GM21390 (cell line): ENCODE measurements around the gene PMEPA1.

Source experiments
- ATAC-seq: cut with Tn5 transposase; IDR thresholded peaks from one replicate; pipeline ENCODE4 v1.9.1; 2021; ENCODE audit not compliant: unreplicated experiment

The PMEPA1 gene

GRCh38 chr20:57712341-57712740, 2.5 kb upstream of the PMEPA1 start:
- ATAC-seq: no peak

- ATAC-seq: no peak
Observed at GRCh38 chr20:57711826-57712225, 2.0 kb upstream of the PMEPA1 start.

- no peak for ATAC-seq
Observed at GRCh38 chr20:57711311-57711712, 1.5 kb upstream of the PMEPA1 start.

DNA sequence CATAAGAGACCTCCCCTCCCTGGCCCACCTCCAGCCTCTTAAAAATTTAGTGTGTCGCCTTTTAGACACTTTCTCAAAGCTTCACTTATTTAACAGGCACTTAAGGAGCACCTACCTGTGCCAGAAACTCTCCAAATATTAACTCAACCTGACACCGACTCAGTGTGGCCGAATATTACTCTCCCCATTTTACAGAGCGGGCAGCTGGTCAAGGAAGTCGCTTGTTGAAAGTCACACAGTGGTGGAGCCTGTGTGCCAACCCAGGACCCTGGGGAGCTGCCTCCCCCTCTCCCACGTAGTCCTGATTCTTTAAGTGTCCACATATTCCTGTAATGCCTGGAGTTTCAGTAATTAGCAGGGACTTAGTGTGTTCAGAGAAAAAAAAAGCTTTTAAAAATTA, 1.0 kb upstream of the PMEPA1 start:
- no peak for ATAC-seq

DNA sequence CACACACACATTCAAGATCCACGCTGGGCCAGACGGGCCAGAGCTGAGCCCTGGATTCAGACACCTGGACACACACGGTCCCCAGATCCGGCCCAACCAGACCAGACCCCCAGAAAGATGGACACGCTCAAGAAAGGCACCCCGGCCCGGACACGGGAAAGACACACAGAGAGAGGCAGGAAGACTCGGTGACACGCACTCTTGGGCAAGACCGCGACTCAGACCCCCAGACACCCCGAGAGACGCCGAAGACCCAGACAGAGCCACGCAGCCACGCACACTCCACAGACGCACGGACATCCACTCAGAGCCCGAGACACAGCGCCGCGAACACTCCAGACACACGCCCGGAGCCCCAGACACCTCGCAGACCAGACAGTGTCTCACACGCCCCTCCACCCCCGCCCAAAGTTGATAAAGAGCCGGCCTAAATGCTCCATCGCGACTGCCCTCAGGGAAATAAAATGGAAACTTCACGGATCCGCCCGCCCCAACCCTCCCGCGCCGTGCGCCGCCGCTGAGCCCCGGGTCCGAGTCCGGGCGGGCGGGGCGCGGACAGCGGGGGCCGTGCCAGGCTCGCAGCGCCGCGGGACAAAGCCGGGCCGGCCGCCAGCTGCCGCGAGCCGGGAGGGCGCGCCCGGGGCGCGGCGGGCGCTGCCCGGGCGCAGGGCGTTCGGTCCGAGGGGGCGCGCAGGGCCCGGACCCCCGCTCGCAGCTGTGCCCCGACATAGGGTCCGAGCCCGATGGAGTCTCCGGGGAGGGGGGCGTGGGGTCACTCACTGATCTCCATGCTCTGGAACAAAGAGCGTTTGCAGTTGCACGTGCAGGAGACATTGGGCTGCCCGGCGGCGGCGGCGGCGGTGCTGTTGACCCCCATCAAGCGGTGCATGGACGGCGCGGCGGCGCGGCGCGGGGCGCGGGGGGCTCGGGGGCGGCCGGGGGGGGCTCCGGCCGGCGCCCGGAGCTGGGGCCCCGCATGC, 831 bp downstream of the PMEPA1 start:
- no peak for ATAC-seq

- no peak for ATAC-seq
Observed at GRCh38 chr20:57707849-57708693, 1.7 kb downstream of the PMEPA1 start.

DNA sequence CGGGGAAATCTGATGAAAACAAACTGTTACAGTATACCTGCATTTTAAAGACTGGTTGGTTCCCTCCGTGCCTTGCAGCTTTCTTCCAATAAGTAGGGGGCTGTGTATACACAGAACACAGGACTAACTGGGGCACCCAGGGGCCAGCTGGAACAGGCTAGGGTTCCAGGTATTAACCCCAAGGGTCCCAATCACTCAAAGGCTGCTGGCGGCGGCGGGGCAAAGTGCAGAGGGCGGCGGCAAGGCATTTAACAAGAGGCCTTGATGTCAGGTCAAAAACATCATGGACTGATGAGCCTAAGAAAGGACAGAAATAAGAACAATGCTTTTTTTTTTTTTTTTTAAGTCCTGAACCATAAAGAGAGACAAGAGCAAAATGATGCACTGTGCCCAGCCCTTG, 2.5 kb downstream of the PMEPA1 start:
- no peak for ATAC-seq

DNA sequence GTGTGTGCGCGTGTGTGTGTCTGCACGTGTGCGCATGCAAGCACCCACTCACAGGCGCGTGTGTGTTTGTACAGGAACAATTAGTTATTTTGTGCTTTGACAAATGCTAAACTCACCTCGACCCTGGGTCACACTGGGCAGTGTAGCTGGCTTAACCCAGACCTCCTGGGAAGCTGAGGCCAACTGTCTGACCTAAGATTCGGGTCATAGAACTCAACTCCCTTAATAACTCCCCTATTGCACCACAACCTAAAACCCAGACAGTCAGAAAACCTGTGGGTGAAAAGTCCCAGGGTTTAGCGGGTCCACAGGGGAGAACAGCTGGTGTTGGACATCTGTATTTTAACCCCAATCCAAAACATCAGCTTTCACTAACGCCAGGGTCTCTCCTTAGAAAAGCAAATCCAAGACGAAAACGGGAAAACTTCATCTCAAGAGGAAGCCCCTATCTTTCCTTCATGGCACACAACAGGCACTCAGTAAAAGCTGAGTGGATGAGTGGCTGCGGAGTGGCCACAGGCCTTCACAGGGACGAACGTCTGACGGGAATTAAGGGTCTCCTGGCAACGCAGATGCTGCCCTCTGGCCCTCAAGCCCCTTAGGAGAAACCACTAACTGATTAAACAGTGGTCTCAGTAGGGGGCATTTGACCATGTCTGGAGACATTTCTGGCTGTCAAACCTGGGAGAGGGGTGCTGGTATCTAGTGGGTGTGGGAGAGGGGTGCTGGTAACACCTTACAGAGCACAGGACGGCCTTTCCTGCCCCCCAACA, 4.5 kb downstream of the PMEPA1 start:
- no peak for ATAC-seq

- no peak for ATAC-seq
Observed at GRCh38 chr20:57704245-57704644, 5.6 kb downstream of the PMEPA1 start.

DNA sequence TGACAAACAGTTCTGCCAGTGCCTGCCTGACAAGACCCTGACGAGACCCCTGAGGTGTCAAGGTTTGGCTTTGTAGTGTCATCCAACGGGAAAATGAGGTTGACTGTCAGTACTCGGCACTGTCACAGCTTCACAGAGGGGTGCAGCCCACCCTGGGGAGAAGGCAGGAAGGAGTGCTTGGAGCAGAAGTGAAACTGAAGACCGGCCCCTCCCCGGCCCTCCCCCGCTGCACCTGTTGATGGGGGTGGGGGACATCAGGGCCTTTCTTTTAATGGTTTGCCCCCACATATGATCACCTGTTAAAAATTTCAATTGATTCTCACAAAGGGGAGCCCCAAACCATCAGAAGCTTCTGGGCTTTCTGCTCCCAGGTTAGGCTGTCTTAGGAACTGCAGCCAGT, 6.8 kb downstream of the PMEPA1 start:
- ATAC-seq: no peak

GRCh38 chr20:57702521-57702920, 7.3 kb downstream of the PMEPA1 start:
- no peak for ATAC-seq

DNA sequence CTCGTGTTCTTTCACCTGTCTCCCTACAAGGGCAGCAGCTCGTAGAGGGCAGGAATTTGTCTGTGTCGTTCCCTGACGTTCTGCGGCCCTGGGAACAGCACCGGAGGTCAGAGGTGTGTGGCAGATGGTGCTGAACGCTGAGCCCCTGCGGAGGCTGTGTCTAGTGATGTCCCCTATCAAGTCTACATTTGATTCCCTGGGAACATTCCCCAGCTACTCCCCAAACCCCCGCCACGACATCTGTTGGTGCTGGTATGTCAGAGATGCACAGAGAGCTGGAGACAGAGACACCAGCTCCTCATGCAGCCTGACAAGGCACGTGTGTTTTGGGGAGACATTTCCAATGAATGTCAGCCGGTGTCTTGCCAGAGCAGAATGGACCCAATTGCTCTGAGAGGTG, 7.7 kb downstream of the PMEPA1 start:
- no peak for ATAC-seq

- no peak for ATAC-seq
Observed at GRCh38 chr20:57701651-57702050, 8.2 kb downstream of the PMEPA1 start.

DNA sequence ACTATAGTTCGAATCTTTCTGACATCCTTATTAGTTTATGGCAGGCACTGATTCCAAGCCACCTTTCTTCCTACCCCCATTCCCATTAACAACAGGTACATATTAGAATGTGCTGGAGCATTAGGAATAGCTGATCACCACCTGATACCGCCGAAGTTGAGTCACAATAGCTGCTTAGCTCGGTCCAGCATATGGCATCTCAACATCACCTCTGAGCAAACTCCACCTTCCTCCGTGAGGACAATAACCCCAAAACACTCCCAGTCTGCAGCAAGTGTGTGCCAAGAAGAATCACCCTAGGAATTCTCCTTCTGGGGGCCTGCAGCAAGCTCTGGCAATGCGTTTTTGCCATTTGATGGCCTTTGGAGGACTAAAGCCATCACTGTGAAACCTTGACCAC, 8.7 kb downstream of the PMEPA1 start:
- ATAC-seq: no peak

- no peak for ATAC-seq
Observed at GRCh38 chr20:57699395-57699794, 10.4 kb downstream of the PMEPA1 start.

DNA sequence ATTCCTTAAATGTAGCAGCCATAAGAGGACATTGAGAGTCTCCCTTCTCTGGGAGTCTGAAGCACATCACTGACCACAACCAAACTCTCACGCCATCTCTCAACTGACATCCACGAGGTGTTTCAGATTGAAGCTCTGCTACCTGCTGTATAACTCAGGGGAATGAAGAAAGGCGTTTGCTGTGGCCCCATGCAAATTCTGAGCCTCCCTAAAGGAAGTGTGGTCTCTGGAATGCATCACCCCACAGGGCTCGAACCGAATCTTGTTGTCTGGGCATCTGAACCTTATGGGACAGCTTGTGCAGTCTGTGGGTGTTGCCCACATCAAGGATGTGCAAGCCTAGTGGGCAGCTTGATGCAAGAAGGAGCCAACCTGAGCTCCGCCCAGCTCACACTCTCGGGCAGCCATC, 10.9 kb downstream of the PMEPA1 start:
- no peak for ATAC-seq

GRCh38 chr20:57698116-57698866, 11.5 kb downstream of the PMEPA1 start:
- no peak for ATAC-seq

- no peak for ATAC-seq
Observed at GRCh38 chr20:57697543-57697942, 12.3 kb downstream of the PMEPA1 start.

DNA sequence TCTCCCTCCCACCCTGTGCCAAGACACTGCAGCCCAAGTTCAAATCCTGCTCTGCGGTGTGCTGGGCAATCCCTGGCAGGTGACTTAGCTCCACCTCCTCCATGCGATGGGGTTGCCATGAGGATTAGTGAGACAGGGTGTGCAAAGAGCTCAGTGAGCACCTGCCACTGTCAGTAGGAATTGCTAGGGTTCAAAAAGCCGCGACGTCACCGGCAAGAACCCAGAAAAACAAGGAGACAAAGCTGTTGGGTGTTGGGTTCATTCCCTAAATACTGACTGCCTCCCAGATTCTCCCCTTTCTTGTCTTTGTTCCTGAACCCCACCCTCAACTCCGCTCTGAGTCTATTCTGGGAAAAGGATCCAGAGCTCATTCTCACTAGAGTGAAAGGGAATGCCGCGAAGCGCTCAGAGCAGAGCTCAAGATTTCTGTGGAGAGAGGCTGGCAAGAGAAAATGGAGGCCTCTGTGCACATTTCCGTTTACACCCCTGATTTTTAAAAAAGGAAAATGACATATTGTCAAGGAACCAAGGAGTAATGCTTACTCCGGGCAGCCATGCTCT, 13.3 kb downstream of the PMEPA1 start:
- ATAC-seq: no peak

- no peak for ATAC-seq
Observed at GRCh38 chr20:57695940-57696339, 13.9 kb downstream of the PMEPA1 start.
